CD4-positive, alpha-beta T cell (primary cell): ENCODE results near the gene ALAS1. TPM values are rescaled to one million over a fixed set of nuclear protein-coding genes. Genes with fewer than 3 reads are reported as not detected.

ENCODE experiments used
- ATAC-seq: fragments of 200-7000 bp; cut with Tn5 transposase; one replicate; pipeline ENCODE4 v1.10.0; 2022; ENCODE audit warnings: mild to moderate bottlenecking; ENCODE audit not compliant: poor library complexity
- CTCF ChIA-PET: fragments of 350-600 bp; sonication (Branson Sonifier 250); formaldehyde crosslinking; loops from one replicate; lab custom pipeline; 2021; ENCODE audit warnings: antibody characterized with exemption, inconsistent platforms; lab: Charles Lee
- POLR2A ChIA-PET: fragments of 350-600 bp; sonication (Branson Sonifier 250); formaldehyde crosslinking; loops from one replicate; lab custom pipeline; 2021; ENCODE audit warnings: antibody characterized with exemption, inconsistent platforms; lab: Charles Lee
- DNase-seq, 14 experiments: peaks; one replicate each; pipeline ENCODE4 v3.0.0-alpha.2; 2013 to 2020; ENCODE audit warnings: mixed read lengths in 2 of 14
- H3K27ac ChIP-seq, 2 donors: one replicate each; pipeline versions ENCODE4 v1.5.1 to v1.7.0; 2013; ENCODE audit warnings: low read length in 2 of 2, low read depth in 1 of 2, mild to moderate bottlenecking in 1 of 2
- H3K27me3 ChIP-seq, 2 experiments: 1 replicate in 1 of 2; 2 replicates in 1 of 2; pipeline versions ENCODE4 v1.6.1 to v1.7.0; 2013; ENCODE audit warnings: low read length in 2 of 2, control low read depth in 1 of 2, mild to moderate bottlenecking in 1 of 2, moderate library complexity in 1 of 2; ENCODE audit not compliant: insufficient read depth in 2 of 2, control insufficient read depth in 1 of 2
- H3K36me3 ChIP-seq: one replicate; pipeline ENCODE4 v1.6.1; 2013; ENCODE audit warnings: low read length, control low read depth; ENCODE audit not compliant: insufficient read depth
- H3K4me1 ChIP-seq: one replicate; pipeline ENCODE4 v1.6.1; 2013; ENCODE audit warnings: low read length, control low read depth; ENCODE audit not compliant: insufficient read depth
- H3K4me3 ChIP-seq: one replicate; pipeline ENCODE4 v1.5.1; 2013; ENCODE audit warnings: mild to moderate bottlenecking, low read length, moderate library complexity
- H3K9me3 ChIP-seq, 2 experiments: 1 replicate in 1 of 2; 2 replicates in 1 of 2; pipeline versions ENCODE4 v1.6.1 to v1.7.0; 2013; ENCODE audit warnings: low read length in 2 of 2, mild to moderate bottlenecking in 2 of 2, control low read depth in 1 of 2, moderate library complexity in 1 of 2; ENCODE audit not compliant: control insufficient read depth in 1 of 2, insufficient read depth in 1 of 2
- H3K27ac Mint-ChIP-seq: one replicate; pipeline ENCODE4 v1.8.0; 2020; ENCODE audit warnings: mixed read lengths
- H3K27me3 Mint-ChIP-seq: one replicate; pipeline ENCODE4 v1.8.0; 2021; ENCODE audit warnings: mixed read lengths
- H3K36me3 Mint-ChIP-seq: one replicate; pipeline ENCODE4 v1.8.0; 2021; ENCODE audit warnings: low read depth, mixed read lengths
- H3K4me1 Mint-ChIP-seq: one replicate; pipeline ENCODE4 v1.8.0; 2021; ENCODE audit warnings: low read depth, mixed read lengths
- H3K4me3 Mint-ChIP-seq: one replicate; pipeline ENCODE4 v1.8.0; 2020; ENCODE audit warnings: mild to moderate bottlenecking, mixed read lengths
- H3K9me3 Mint-ChIP-seq: one replicate; pipeline ENCODE4 v1.8.0; 2020; ENCODE audit warnings: mixed read lengths
- intact Hi-C, 2 experiments: fragments of 100-400 bp; cut with DNase I in 1 of 2; cut with micrococcal nuclease in 1 of 2; formaldehyde crosslinking; loops; one replicate each; pipeline versions ENCODE4 v1.15.1 to v1.9.0; 2023 to 2025; cut with DNase I, micrococcal nuclease
- total RNA-seq, 174 experiments: library from RNA in 2 of 174; stranded (reverse) in 2 of 174; gene quantifications; one replicate each; pipeline ENCODE4 v1.2.3 and lab custom pipeline; 2021 to 2026
- TF ChIP-seq, protein P1 (sequence below): fragments of 200-600 bp; IDR thresholded peaks from one replicate; pipeline ENCODE4 v1.8.0; 2022; ENCODE audit warnings: antibody characterized with exemption, mild to moderate bottlenecking

The ALAS1 gene
- total RNA-seq, 2 experiments from 2014 or later = 6.0 to 7.0 TPM

- peaks cover 87% of the 10 kb centered on the region for H3K4me1 Mint-ChIP-seq
- intact Hi-C loops = no loop called here
- peaks cover 36% of the 10 kb centered on the region for H3K36me3 ChIP-seq
- peak; percentile 64 for ATAC-seq
- H3K4me3 ChIP-seq = peak within 1 kb of the TSS; percentile 91
- H3K4me3 Mint-ChIP-seq = peak within 1 kb of the TSS; percentile 88
- no peaks in the 10 kb centered on the region for H3K9me3 ChIP-seq
- H3K36me3 Mint-ChIP-seq = peaks cover 48% of the 10 kb centered on the region
- no peaks in the 10 kb centered on the region for H3K27me3 Mint-ChIP-seq
- CTCF ChIA-PET = interaction anchor here (0.6 to 1.8 kb wide), 5 partner anchors 14 to 94 kb away, joined by 3 to 5 read pairs (median 5); partner anchors contain the start of gene WDR82
- no peaks in the 10 kb centered on the region for H3K27me3 ChIP-seq
- H3K4me1 ChIP-seq = peaks cover 82% of the 10 kb centered on the region
- H3K27ac ChIP-seq = peak within 1 kb of the TSS; percentile 90 to 95
- TF ChIP-seq, protein P1, sequence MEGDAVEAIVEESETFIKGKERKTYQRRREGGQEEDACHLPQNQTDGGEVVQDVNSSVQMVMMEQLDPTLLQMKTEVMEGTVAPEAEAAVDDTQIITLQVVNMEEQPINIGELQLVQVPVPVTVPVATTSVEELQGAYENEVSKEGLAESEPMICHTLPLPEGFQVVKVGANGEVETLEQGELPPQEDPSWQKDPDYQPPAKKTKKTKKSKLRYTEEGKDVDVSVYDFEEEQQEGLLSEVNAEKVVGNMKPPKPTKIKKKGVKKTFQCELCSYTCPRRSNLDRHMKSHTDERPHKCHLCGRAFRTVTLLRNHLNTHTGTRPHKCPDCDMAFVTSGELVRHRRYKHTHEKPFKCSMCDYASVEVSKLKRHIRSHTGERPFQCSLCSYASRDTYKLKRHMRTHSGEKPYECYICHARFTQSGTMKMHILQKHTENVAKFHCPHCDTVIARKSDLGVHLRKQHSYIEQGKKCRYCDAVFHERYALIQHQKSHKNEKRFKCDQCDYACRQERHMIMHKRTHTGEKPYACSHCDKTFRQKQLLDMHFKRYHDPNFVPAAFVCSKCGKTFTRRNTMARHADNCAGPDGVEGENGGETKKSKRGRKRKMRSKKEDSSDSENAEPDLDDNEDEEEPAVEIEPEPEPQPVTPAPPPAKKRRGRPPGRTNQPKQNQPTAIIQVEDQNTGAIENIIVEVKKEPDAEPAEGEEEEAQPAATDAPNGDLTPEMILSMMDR = no peak
- DNase-seq = peak in 13 of 14 experiments; percentile 28 to 90 (median 65)
- H3K27ac Mint-ChIP-seq = peak within 1 kb of the TSS; percentile 95
- H3K9me3 Mint-ChIP-seq = no peaks in the 10 kb centered on the region
- POLR2A ChIA-PET = interaction anchor here (0.9 to 19.7 kb wide), 12 partner anchors 3 to 861 kb away, joined by 3 to 538 read pairs (median 11); partner anchors contain the start of genes GLYCTK, MANF, PPM1M and TWF2
Observed at GRCh38 chr3:52245322-52246263, 47.6 kb downstream of the ALAS1 start, which contains the start of gene PPM1M. Gene PPM1M, plus strand, starts transcription at chr3:52245759. Its CDS starts 66 bp downstream, at chr3:52245825.

GRCh38 chr3:52246264-52246620 lies 48.3 kb downstream of the ALAS1 start:
- H3K4me3 Mint-ChIP-seq = peak overlapping the region; percentile 88
- intact Hi-C loops = no loop called here
- Histone ChIP-seq H3K4me1 (peaks cover 82% of the 10 kb centered on the region), H3K27ac (peak overlapping the region; percentile 90 to 95), H3K27me3 (no peaks in the 10 kb centered on the region), H3K4me3 (peak overlapping the region; percentile 91), H3K9me3 (no peaks in the 10 kb centered on the region), H3K36me3 (peaks cover 43% of the 10 kb centered on the region)
- peaks cover 45% of the 10 kb centered on the region for H3K36me3 Mint-ChIP-seq
- H3K9me3 Mint-ChIP-seq = no peaks in the 10 kb centered on the region
- DNase-seq = no peak
- POLR2A ChIA-PET = interaction anchor here (0.9 to 19.7 kb wide), 11 partner anchors 4 to 862 kb away, joined by 3 to 538 read pairs (median 17); partner anchors contain the start of genes GLYCTK, MANF, PPM1M and TWF2
- H3K4me1 Mint-ChIP-seq = peaks cover 83% of the 10 kb centered on the region
- no peaks in the 10 kb centered on the region for H3K27me3 Mint-ChIP-seq
- CTCF ChIA-PET = interaction anchor here (0.6 to 1.8 kb wide), 5 partner anchors 15 to 93 kb away, joined by 3 to 5 read pairs (median 5); partner anchors contain the start of gene WDR82
- peak; percentile 17 for ATAC-seq
- peak overlapping the region; percentile 95 for H3K27ac Mint-ChIP-seq
- TF ChIP-seq, protein P1 = no peak

DNA sequence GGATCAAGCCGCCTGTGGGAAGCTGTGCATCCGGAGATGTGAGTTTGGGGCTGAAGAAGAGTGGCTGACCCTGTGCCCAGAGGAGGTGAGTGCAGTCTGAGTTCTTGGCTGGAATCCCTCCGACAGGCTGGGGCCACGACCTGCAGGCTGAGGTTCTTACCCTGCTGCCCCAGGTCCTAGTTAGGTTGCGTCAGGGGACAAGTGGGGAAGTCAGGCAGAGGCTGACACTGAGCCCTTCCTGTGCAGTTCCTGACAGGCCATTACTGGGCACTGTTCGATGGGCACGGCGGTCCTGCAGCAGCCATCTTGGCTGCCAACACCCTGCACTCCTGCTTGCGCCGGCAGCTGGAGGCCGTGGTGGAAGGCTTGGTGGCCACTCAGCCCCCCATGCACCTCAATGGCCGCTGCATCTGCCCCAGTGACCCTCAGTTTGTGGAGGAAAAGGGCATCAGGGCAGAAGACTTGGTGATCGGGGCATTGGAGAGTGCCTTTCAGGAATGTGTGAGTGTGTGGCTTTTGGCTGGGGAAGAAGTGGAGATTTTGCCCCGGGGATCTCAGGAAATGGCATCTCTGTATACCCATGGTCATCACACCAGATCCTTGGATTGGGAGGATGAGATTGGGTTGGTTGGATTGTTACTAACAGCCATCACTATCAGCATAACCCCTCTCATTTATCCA lies 48.9 kb downstream of the ALAS1 start:
- ATAC-seq (no peak), DNase-seq (peak in 2 of 14 experiments; percentile 57 to 62)
- peak overlapping the region; percentile 95 for H3K27ac Mint-ChIP-seq
- H3K4me3 ChIP-seq = peak overlapping the region; percentile 91
- TF ChIP-seq, protein P1 = no peak
- H3K27ac ChIP-seq = peak overlapping the region; percentile 90 to 95
- ChIA-PET CTCF (interaction anchor here (1.2 to 1.8 kb wide), 4 partner anchors 14 to 92 kb away, joined by 4 to 5 read pairs (median 5); partner anchors contain the start of gene WDR82), POLR2A (interaction anchor here (1.2 to 19.7 kb wide), 9 partner anchors 5 to 862 kb away, joined by 3 to 538 read pairs (median 17); partner anchors contain the start of genes GLYCTK, MANF, PPM1M and TWF2)
- no peaks in the 10 kb centered on the region for H3K9me3 Mint-ChIP-seq
- intact Hi-C loops = no loop called here
- H3K9me3 ChIP-seq = no peaks in the 10 kb centered on the region
- H3K4me1 ChIP-seq = peaks cover 82% of the 10 kb centered on the region
- peaks cover 48% of the 10 kb centered on the region for H3K36me3 Mint-ChIP-seq
- H3K4me3 Mint-ChIP-seq = peak overlapping the region; percentile 88
- H3K36me3 ChIP-seq = peaks cover 49% of the 10 kb centered on the region
- peaks cover 79% of the 10 kb centered on the region for H3K4me1 Mint-ChIP-seq
- no peaks in the 10 kb centered on the region for H3K27me3 ChIP-seq
- no peaks in the 10 kb centered on the region for H3K27me3 Mint-ChIP-seq
